8988T (cell line): ENCODE data around the gene CDKN1B.

Source experiments
- DNase-seq: peaks from one replicate; pipeline ENCODE4 v3.0.0; 2011

CDKN1B gene

GRCh38 chr12:12704593-12705230, 12.5 kb upstream of the CDKN1B start:
- no peak for DNase-seq

- no peak for DNase-seq
These were observed 11.2 kb upstream of the CDKN1B start for GRCh38 chr12:12705838-12706520.

- DNase-seq = no peak
These were observed 3.3 kb upstream of the CDKN1B start for GRCh38 chr12:12713932-12714275.

- no peak for DNase-seq
These were observed 2.7 kb upstream of the CDKN1B start for GRCh38 chr12:12714276-12715021.

- no peak for DNase-seq
These were observed 2.1 kb upstream of the CDKN1B start for GRCh38 chr12:12715128-12715458.

- DNase-seq = no peak
These were observed 1.6 kb upstream of the CDKN1B start for GRCh38 chr12:12715459-12716150.

GRCh38 chr12:12716151-12716792, 896 bp upstream of the CDKN1B start:
- no peak for DNase-seq

GRCh38 chr12:12717586-12718380, 615 bp downstream of the CDKN1B start:
- no peak for DNase-seq

- no peak for DNase-seq
These were observed 1.2 kb downstream of the CDKN1B start for GRCh38 chr12:12718381-12718759.

GRCh38 chr12:12718853-12719252, 1.7 kb downstream of the CDKN1B start:
- DNase-seq = no peak

GRCh38 chr12:12719496-12719895, 2.3 kb downstream of the CDKN1B start:
- DNase-seq = no peak

GRCh38 chr12:12720052-12720451, 2.9 kb downstream of the CDKN1B start:
- no peak for DNase-seq

- DNase-seq = no peak
These were observed 3.5 kb downstream of the CDKN1B start for GRCh38 chr12:12720672-12721161.

GRCh38 chr12:12721176-12721751, 4.1 kb downstream of the CDKN1B start:
- DNase-seq = no peak

GRCh38 chr12:12721814-12722434, 4.8 kb downstream of the CDKN1B start:
- no peak for DNase-seq

- DNase-seq = no peak
These were observed 5.4 kb downstream of the CDKN1B start for GRCh38 chr12:12722435-12723148.

GRCh38 chr12:12723149-12723680, 6.0 kb downstream of the CDKN1B start:
- no peak for DNase-seq

- DNase-seq = no peak
These were observed 6.7 kb downstream of the CDKN1B start for GRCh38 chr12:12723681-12724420.

- DNase-seq = no peak
These were observed 7.4 kb downstream of the CDKN1B start for GRCh38 chr12:12724421-12725085.
